ENCODE results near the gene COBL. TPM values are rescaled to one million over a fixed set of nuclear protein-coding genes. Genes with fewer than 3 reads are reported as not detected.

The COBL gene
- total and polyA plus RNA-seq, 2 of the 8 experiments (the other 6 are each of a cell fraction or from before 2014, with no cell fraction given), result 13.8 to 40.4 TPM

- Histone ChIP-seq H2BK5ac (ENCODE audit: low read depth, low read length) (no peak overlapping the region), H4K8ac (ENCODE audit: extremely low read depth, insufficient read depth, low read length) (no peak overlapping the region), H2AK5ac (ENCODE audit: low read depth, low read length) (no peak overlapping the region), H3K56ac (replicated peaks; ENCODE audit: insufficient read length, low read depth, low read length) (no peak overlapping the region), H2BK20ac (ENCODE audit: low read length) (no peak overlapping the region), H3K18ac (ENCODE audit: extremely low read depth, low read length) (no peak overlapping the region), H3K4ac (replicated peaks; ENCODE audit: insufficient read length, low read depth, low read length) (no peak overlapping the region), H2BK12ac (ENCODE audit: low read depth, low read length) (no peak overlapping the region), H4K91ac (replicated peaks; ENCODE audit: insufficient read length, low read length) (no peak overlapping the region), H3K27ac (ENCODE audit: low read depth, low read length) (no peak overlapping the region), H3K36me3 (ENCODE audit: control insufficient read depth in 2 of 4, insufficient read depth in 4 of 4, low read length in 3 of 4) (no peaks in the 10 kb centered on the region), H4K20me1 (replicated peaks in 1 of 2; ENCODE audit: control insufficient read depth in 1 of 2, insufficient read depth in 2 of 2, low read length in 2 of 2) (no peaks in the 10 kb centered on the region), H3K23ac (ENCODE audit: insufficient read length) (no peak overlapping the region), H3K23me2 (ENCODE audit: low read depth, low read length) (no peaks in the 10 kb centered on the region), H3K9ac (replicated peaks in 1 of 4; ENCODE audit: extremely low read depth in 1 of 4, low read depth in 3 of 4, low read length in 3 of 4) (no peak overlapping the region), H3K9me3 (ENCODE audit: insufficient read depth in 2 of 2, low read depth in 1 of 2, low read length in 1 of 2) (no peaks in the 10 kb centered on the region), H2AFZ (ENCODE audit: low read length) (no peak overlapping the region), H3K4me2 (ENCODE audit: insufficient read depth in 1 of 2, low read depth in 2 of 2, low read length in 2 of 2) (no peak overlapping the region), H3K4me3 (ENCODE audit: extremely low read depth in 1 of 4, insufficient read depth in 2 of 4, low read depth in 3 of 4, low read length in 4 of 4) (no peak overlapping the region), H3K27me3 (replicated peaks in 1 of 4; ENCODE audit: control insufficient read depth in 3 of 4, extremely low read depth in 1 of 4, insufficient read depth in 3 of 4, low read length in 3 of 4) (no peaks in the 10 kb centered on the region), H3K79me1 (ENCODE audit: low read depth, low read length) (no peaks in the 10 kb centered on the region), H3K14ac (ENCODE audit: insufficient read length) (no peak overlapping the region), H3K4me1 (replicated peaks in 1 of 4; ENCODE audit: control insufficient read depth in 3 of 4, insufficient read depth in 4 of 4, low read length in 3 of 4) (peaks cover 0 to 3% (median under 1%) of the 10 kb centered on the region in 4 experiments; a peak in 3 of 7 replicates), H2BK15ac (ENCODE audit: low read length) (no peak overlapping the region), H3K79me2 (ENCODE audit: control insufficient read depth in 1 of 2, insufficient read depth in 2 of 2, low read length in 2 of 2) (no peaks in the 10 kb centered on the region), H4K5ac (ENCODE audit: insufficient read length, low read depth, low read length) (no peak overlapping the region), H2BK120ac (replicated peaks; ENCODE audit: low read depth, low read length) (no peak overlapping the region)
- ChIA-PET POLR2A (ENCODE audit: partially characterized antibody) (no interaction called here), CTCF (ENCODE audit: partially characterized antibody) (interaction anchor here (0.5 to 6.2 kb wide), 12 partner anchors 10 to 684 kb away, joined by 3 to 70 read pairs (median 7); no protein-coding TSS in a partner anchor)
- no peak for FAIRE-seq
- no peak for DNase-seq (ENCODE audit: low read depth in 1 of 2, low spot score in 2 of 2)
- 88% methylated on average over 5 of the region's 5 CpGs; no CpG with 5 or more reads in 1 of the 2 experiments for WGBS, 2 experiments (ENCODE audit: extremely low coverage in 1 of 2, insufficient coverage in 1 of 2, insufficient read length in 1 of 2, insufficient replicate concordance in 2 of 2, low coverage in 1 of 2, low lambda C conversion rate in 2 of 2, missing lambda C conversion rate in 1 of 2)
- TF ChIP-seq SP1 (IDR thresholded peaks at IDR 0.05; ENCODE audit: low read depth, low read length) (no peak), BRCA1 (IDR thresholded peaks at IDR 0.05; ENCODE audit: low read depth, low read length) (no peak), ASH2L (IDR thresholded peaks at IDR 0.05; ENCODE audit: low read length) (no peak), SP4 (IDR thresholded peaks at IDR 0.05; ENCODE audit: low read length) (no peak), BCL11A (IDR thresholded peaks at IDR 0.05; ENCODE audit: low read depth in 2 of 2, low read length in 2 of 2) (no peak), KDM4A (IDR thresholded peaks at IDR 0.05; ENCODE audit: low read depth, low read length, severe bottlenecking) (no peak), KDM5A (IDR thresholded peaks at IDR 0.05; ENCODE audit: low read length) (no peak), MAFK (IDR thresholded peaks at IDR 0.05; ENCODE audit: low read depth, low read length) (no peak), TEAD4 (IDR thresholded peaks at IDR 0.05; ENCODE audit: low read depth, low read length) (no peak), SP2 (IDR thresholded peaks at IDR 0.05; ENCODE audit: low read length) (no peak), ZNF274 (IDR thresholded peaks at IDR 0.05; ENCODE audit: borderline replicate concordance, extremely low read depth, low read length) (no peak), RFX5 (IDR thresholded peaks at IDR 0.05; ENCODE audit: borderline replicate concordance, low read depth, low read length) (no peak)
- TF ChIP-seq, protein P1, sequence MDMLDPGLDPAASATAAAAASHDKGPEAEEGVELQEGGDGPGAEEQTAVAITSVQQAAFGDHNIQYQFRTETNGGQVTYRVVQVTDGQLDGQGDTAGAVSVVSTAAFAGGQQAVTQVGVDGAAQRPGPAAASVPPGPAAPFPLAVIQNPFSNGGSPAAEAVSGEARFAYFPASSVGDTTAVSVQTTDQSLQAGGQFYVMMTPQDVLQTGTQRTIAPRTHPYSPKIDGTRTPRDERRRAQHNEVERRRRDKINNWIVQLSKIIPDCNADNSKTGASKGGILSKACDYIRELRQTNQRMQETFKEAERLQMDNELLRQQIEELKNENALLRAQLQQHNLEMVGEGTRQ (IDR thresholded peaks at IDR 0.05; ENCODE audit: low read length), result no peak
Measured at GRCh38 chr7:51069411-51070083, 247.1 kb downstream of the COBL start.
